Mesothelial cell of epicardium (in vitro differentiated cells): ENCODE measurements around the gene OPHN1. TPM values are rescaled to one million over a fixed set of nuclear protein-coding genes. Genes with fewer than 3 reads are reported as not detected.

Source experiments
- DNase-seq, 2 experiments: peaks; one replicate each; pipeline ENCODE4 v3.0.0; 2021; ENCODE audit warnings: low spot score in 2 of 2; ENCODE audit not compliant: unreplicated experiment in 2 of 2
- H3K27ac Mint-ChIP-seq: 2 replicates; pipeline ENCODE4 v1.8.0; 2021; ENCODE audit warnings: mixed read lengths
- H3K27me3 Mint-ChIP-seq: 2 replicates; pipeline ENCODE4 v1.8.0; 2021; ENCODE audit warnings: low read depth, mixed read lengths
- H3K36me3 Mint-ChIP-seq: 2 replicates; pipeline ENCODE4 v1.8.0; 2021; ENCODE audit warnings: mixed read lengths
- H3K4me1 Mint-ChIP-seq: 2 replicates; pipeline ENCODE4 v1.8.0; 2021; ENCODE audit warnings: mixed read lengths
- H3K4me3 Mint-ChIP-seq: 2 replicates; pipeline ENCODE4 v1.8.0; 2021; ENCODE audit warnings: mild to moderate bottlenecking, moderate library complexity, mixed read lengths
- H3K9me3 Mint-ChIP-seq: 2 replicates; pipeline ENCODE4 v1.8.0; 2021; ENCODE audit warnings: mixed read lengths
- total RNA-seq: library from RNA; stranded (reverse); gene quantifications from 3 replicates; pipeline ENCODE4 v1.2.1, GENCODE V29; 2021
- TF ChIP-seq, protein P1 (sequence below): fragments of 200-600 bp; sonication (generic); IDR thresholded peaks from one replicate; pipeline ENCODE4 v1.5.0; 2021; ENCODE audit warnings: antibody characterized with exemption; ENCODE audit not compliant: unreplicated experiment

OPHN1 gene
- total RNA-seq, 1 donor from 2014 or later: 8.6 TPM

DNA sequence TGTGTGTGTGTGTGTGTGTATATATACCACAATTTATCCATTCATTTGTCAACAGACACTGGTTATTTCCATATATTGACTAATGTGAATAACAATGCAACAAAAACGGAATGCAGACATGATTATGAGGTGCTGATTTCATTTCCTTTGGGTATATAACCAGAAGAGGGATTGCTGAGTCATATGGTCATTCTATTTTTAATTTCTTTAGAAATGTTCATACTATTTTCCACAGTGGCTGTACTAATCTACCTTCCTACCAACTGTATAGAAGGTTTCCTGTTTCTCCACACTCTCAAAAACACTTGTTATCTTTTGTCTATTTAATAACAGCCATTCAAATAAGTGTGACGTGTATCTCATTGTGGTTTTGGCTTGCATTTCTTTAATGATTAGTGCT lies 269.9 kb downstream of the OPHN1 start:
- no peaks in the 10 kb centered on the region for H3K36me3 Mint-ChIP-seq
- peaks cover 41% of the 10 kb centered on the region for H3K9me3 Mint-ChIP-seq
- TF ChIP-seq, protein P1, sequence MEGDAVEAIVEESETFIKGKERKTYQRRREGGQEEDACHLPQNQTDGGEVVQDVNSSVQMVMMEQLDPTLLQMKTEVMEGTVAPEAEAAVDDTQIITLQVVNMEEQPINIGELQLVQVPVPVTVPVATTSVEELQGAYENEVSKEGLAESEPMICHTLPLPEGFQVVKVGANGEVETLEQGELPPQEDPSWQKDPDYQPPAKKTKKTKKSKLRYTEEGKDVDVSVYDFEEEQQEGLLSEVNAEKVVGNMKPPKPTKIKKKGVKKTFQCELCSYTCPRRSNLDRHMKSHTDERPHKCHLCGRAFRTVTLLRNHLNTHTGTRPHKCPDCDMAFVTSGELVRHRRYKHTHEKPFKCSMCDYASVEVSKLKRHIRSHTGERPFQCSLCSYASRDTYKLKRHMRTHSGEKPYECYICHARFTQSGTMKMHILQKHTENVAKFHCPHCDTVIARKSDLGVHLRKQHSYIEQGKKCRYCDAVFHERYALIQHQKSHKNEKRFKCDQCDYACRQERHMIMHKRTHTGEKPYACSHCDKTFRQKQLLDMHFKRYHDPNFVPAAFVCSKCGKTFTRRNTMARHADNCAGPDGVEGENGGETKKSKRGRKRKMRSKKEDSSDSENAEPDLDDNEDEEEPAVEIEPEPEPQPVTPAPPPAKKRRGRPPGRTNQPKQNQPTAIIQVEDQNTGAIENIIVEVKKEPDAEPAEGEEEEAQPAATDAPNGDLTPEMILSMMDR: no peak
- no peak for DNase-seq
- H3K4me3 Mint-ChIP-seq: no peak overlapping the region
- no peaks in the 10 kb centered on the region for H3K27me3 Mint-ChIP-seq
- no peaks in the 10 kb centered on the region for H3K4me1 Mint-ChIP-seq
- H3K27ac Mint-ChIP-seq: no peak overlapping the region

- Mint-ChIP-seq H3K4me3 (no peak overlapping the region), H3K36me3 (no peaks in the 10 kb centered on the region), H3K9me3 (peaks cover 18% of the 10 kb centered on the region), H3K27ac (no peak overlapping the region), H3K27me3 (no peaks in the 10 kb centered on the region), H3K4me1 (peaks cover 2% of the 10 kb centered on the region)
- no peak for DNase-seq
- TF ChIP-seq, protein P1: no peak
Observed at GRCh38 chrX:68147848-68148247, 285.4 kb downstream of the OPHN1 start.

DNA sequence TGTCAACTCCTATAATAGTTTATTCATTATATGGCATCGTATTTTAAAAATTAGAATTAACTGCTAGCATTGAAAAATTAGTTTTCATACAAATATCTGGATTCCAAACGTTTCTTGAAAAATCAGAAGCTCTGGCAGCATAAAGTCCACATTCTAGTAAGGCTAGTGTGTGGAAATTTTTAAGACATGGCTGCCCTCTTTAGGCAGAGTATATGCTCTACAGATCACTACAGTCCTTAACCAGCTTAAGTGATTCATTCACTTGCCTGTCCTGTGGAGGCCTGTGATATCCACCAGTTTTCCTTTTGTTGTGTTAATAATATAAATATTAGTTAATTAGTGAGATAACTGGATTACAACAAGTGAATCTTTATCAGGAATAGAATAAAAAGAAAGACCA lies 287.2 kb downstream of the OPHN1 start:
- Mint-ChIP-seq H3K27me3 (no peaks in the 10 kb centered on the region), H3K27ac (no peak overlapping the region), H3K4me1 (peaks cover 2% of the 10 kb centered on the region), H3K4me3 (no peak overlapping the region), H3K9me3 (peaks cover 14% of the 10 kb centered on the region), H3K36me3 (no peaks in the 10 kb centered on the region)
- no peak for DNase-seq
- TF ChIP-seq, protein P1: no peak

- TF ChIP-seq, protein P1: no peak
- no peak for DNase-seq
- Mint-ChIP-seq H3K9me3 (peaks cover 22% of the 10 kb centered on the region), H3K4me3 (no peak overlapping the region), H3K4me1 (peaks cover 2% of the 10 kb centered on the region), H3K27me3 (no peaks in the 10 kb centered on the region), H3K27ac (no peak overlapping the region), H3K36me3 (no peaks in the 10 kb centered on the region)
Observed at GRCh38 chrX:68139791-68140190, 293.5 kb downstream of the OPHN1 start.

DNA sequence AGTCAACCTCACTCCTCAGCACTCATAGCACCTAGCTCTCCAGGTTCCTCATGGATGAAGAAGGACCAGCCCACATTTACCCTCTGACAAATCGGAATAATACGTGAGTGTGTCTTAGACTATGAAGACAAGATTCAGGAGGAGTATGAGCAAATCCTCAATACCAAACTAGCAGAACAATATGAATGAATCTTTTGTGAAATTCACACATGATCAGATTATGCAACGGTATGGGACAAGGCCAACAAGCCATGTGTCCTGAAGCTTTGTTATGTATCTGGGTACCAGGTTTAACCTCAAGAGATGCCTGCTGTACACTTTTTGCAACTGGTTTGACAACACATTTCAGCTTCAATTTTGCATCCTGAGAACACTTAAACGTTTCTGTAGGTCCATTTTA lies 300.1 kb downstream of the OPHN1 start:
- Mint-ChIP-seq H3K27ac (no peak overlapping the region), H3K9me3 (peaks cover 16% of the 10 kb centered on the region), H3K36me3 (peaks cover 2% of the 10 kb centered on the region), H3K4me3 (no peak overlapping the region), H3K4me1 (no peaks in the 10 kb centered on the region), H3K27me3 (no peaks in the 10 kb centered on the region)
- no peak for DNase-seq
- TF ChIP-seq, protein P1: no peak

- TF ChIP-seq, protein P1: no peak
- Mint-ChIP-seq H3K4me3 (no peak overlapping the region), H3K4me1 (no peaks in the 10 kb centered on the region), H3K27me3 (no peaks in the 10 kb centered on the region), H3K36me3 (peaks cover 2% of the 10 kb centered on the region), H3K27ac (no peak overlapping the region), H3K9me3 (peaks cover 16% of the 10 kb centered on the region)
- no peak for DNase-seq
Observed at GRCh38 chrX:68132749-68133148, 300.5 kb downstream of the OPHN1 start.
